ENCODE results near the gene GPR132. TPM values are rescaled to one million over a fixed set of nuclear protein-coding genes. Genes with fewer than 3 reads are reported as not detected.
A peak's percentile ranks its signal among the peaks of the same experiment; 100 is the strongest.

GPR132 gene
- total RNA-seq, 1 donor from 2014 or later = 24.6 TPM

GRCh38 chr14:105060751-105061427 lies 4.3 kb downstream of the GPR132 start:
- H3K9me3 Mint-ChIP-seq = no peaks in the 10 kb centered on the region
- no peak for DNase-seq (ENCODE audit: low spot score)
- intact Hi-C loops (cut with micrococcal nuclease) = no loop called here
- H3K27ac Mint-ChIP-seq = peak overlapping the region; percentile 100
- no peaks in the 10 kb centered on the region for H3K27me3 Mint-ChIP-seq (ENCODE audit: insufficient read depth)
- H3K36me3 Mint-ChIP-seq (ENCODE audit: low read depth) = peaks cover 8% of the 10 kb centered on the region
- H3K4me1 Mint-ChIP-seq (ENCODE audit: low read depth) = peaks cover 53% of the 10 kb centered on the region
- H3K4me3 Mint-ChIP-seq = peak overlapping the region; percentile 80

DNA sequence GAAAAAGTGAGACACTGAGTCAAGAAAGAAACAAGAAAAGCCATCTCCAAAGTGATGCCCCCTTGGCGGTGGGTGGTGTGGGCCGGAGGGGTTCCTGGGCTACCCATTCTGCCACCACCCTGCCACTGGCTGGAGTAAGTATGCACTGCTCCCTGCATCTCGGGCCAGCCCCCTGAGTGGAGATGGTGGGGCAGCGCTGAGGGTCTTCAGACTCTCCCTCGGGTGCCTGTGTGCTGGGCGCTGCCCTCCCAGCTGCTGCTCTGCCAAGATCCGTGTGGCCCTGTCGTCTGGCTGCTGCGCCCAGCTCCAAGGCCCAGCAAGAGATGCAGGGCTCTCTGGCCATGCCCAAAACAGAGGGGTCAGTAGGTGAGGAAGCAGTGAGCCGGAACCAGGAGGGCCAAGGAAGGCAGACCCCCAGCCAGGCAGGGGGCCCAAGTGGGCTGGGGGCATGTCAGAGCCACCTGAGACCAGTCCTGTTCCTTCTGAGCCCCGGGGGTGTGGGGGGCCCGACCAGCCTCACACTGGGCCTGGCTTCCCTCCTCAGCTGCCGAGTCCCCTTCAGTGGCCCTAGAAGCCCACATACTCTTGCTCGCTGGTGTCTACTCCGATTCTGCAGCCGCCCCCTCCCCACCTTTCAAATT lies 5.2 kb downstream of the GPR132 start:
- H3K27ac Mint-ChIP-seq = peak overlapping the region; percentile 100
- H3K4me3 Mint-ChIP-seq = peak overlapping the region; percentile 80
- no peak for DNase-seq (ENCODE audit: low spot score)
- no peaks in the 10 kb centered on the region for H3K27me3 Mint-ChIP-seq (ENCODE audit: insufficient read depth)
- H3K4me1 Mint-ChIP-seq (ENCODE audit: low read depth) = peaks cover 53% of the 10 kb centered on the region
- intact Hi-C loops (cut with micrococcal nuclease) = loop anchor here (1.0 kb wide), 3 partner anchors 10 to 39 kb away; partner anchors contain the start of gene CDCA4
- peaks cover 10% of the 10 kb centered on the region for H3K36me3 Mint-ChIP-seq (ENCODE audit: low read depth)
- H3K9me3 Mint-ChIP-seq = no peaks in the 10 kb centered on the region

DNA sequence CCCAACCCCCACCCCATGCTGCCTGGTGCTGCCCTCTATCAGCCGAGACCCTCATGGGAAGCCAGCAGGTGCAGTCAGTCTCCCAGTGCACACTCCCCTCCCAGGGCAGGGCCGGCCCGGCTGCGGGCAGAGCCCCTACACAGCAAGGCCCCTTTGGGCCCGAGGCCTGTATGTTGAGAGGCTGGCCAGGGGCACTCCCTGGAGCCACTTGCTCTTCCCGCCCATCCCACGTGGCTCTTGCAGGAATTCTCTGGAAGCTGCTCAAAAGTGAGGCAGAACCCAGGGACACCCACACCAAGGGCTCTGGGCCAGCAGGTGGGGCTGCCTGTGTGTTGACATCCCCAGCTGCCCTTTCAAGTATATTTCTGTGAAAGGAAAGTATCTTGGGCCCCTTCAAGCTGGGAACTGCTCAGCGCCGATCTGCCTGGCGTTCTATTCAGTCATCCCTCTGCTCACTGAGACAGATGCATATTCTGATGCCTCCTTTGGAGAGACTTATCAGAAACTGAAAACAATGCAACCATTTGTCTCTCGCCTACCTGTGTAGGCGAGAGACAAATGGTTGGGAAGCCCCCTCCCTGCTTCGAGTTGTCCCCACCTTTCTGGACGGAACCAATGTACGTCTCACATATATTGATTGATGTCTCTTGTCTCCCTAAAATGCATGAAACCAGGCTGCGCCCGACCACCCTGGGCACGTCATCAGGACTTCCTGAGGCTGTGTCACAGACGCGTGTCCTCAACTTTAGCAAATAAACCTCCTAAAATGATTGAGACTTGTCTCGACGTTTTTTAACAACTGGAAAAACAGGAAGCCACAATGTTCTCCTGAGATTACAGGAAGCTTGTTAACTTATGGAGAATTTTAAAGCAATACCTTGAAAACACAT lies 6.0 kb downstream of the GPR132 start:
- H3K27ac Mint-ChIP-seq = peak overlapping the region; percentile 100
- H3K4me1 Mint-ChIP-seq (ENCODE audit: low read depth) = peaks cover 45% of the 10 kb centered on the region
- H3K4me3 Mint-ChIP-seq = peak overlapping the region; percentile 80
- intact Hi-C loops (cut with micrococcal nuclease) = loop anchor here (1.0 kb wide), 3 partner anchors 11 to 38 kb away; partner anchors contain the start of gene CDCA4
- H3K36me3 Mint-ChIP-seq (ENCODE audit: low read depth) = peaks cover 10% of the 10 kb centered on the region
- H3K27me3 Mint-ChIP-seq (ENCODE audit: insufficient read depth) = no peaks in the 10 kb centered on the region
- no peaks in the 10 kb centered on the region for H3K9me3 Mint-ChIP-seq
- no peak for DNase-seq (ENCODE audit: low spot score)

DNA sequence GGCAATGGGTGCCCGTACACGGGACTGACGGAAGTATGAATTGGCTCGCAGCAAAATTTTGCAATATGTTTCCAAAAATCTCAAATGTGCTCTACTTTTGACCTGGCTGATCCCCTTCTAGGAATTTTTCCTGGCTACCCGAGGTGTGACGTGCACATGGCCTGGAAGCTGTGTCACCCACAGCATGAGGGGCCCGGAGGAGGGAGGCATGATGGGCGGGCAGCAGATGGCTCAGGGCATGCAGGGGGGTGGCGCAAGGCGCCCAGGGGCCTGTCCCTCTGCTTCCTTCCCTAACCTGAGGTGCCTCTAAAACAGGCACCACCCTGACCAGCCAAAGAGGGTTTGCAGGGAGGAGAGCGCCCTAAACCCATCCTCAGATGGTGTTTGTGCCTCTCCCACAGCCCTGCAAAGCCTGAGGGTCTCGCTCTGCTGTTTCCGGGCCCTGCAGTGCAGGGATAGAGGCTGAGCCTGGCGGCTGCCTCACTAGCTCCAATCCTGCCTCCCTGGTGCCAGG lies 6.7 kb downstream of the GPR132 start:
- no peak for DNase-seq (ENCODE audit: low spot score)
- Mint-ChIP-seq H3K27me3 (ENCODE audit: insufficient read depth) (no peaks in the 10 kb centered on the region), H3K4me1 (ENCODE audit: low read depth) (peaks cover 42% of the 10 kb centered on the region), H3K4me3 (no peak overlapping the region), H3K36me3 (ENCODE audit: low read depth) (peaks cover 14% of the 10 kb centered on the region), H3K27ac (peak overlapping the region; percentile 100), H3K9me3 (no peaks in the 10 kb centered on the region)
- intact Hi-C loops (cut with micrococcal nuclease) = loop anchor here (1.0 kb wide), 3 partner anchors 12 to 37 kb away; partner anchors contain the start of gene CDCA4

GRCh38 chr14:105056303-105056831 lies 8.9 kb downstream of the GPR132 start:
- no peak for DNase-seq (ENCODE audit: low spot score)
- intact Hi-C loops (cut with micrococcal nuclease) = no loop called here
- H3K27ac Mint-ChIP-seq = no peak overlapping the region
- H3K9me3 Mint-ChIP-seq = no peaks in the 10 kb centered on the region
- no peak overlapping the region for H3K4me3 Mint-ChIP-seq
- H3K4me1 Mint-ChIP-seq (ENCODE audit: low read depth) = peaks cover 25% of the 10 kb centered on the region
- peaks cover 24% of the 10 kb centered on the region for H3K36me3 Mint-ChIP-seq (ENCODE audit: low read depth)
- H3K27me3 Mint-ChIP-seq (ENCODE audit: insufficient read depth) = no peaks in the 10 kb centered on the region

DNA sequence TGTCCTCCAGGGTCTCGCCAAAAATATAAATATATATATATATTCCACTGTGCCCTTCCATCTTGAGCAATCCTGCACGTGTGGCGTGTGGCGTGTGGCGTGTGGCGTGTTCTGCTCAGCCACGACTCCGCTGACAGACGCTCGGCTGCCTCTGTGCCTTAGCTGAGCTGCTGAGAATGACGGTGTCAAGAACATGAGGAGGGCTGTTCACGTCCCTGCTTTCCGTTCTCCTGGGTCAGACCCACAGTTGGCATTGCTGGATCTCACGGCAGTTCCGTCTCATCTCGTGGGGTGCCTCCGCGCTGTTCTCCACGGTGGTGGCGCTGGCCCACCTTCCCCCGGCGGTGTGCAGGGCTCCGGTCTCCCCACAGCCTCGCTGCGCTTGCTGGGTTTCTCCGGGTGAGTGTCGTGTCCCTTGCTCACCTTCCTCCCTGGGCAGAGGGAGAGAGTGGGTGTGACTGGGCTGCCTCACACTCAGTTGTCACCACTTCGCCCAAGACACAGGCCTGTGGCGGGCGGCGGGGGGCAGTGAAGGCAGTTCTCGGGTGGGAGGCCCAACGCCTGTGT lies 9.4 kb downstream of the GPR132 start:
- H3K27ac Mint-ChIP-seq = no peak overlapping the region

GRCh38 chr14:105055334-105055733 lies 9.9 kb downstream of the GPR132 start:
- Mint-ChIP-seq H3K9me3 (no peaks in the 10 kb centered on the region), H3K27me3 (ENCODE audit: insufficient read depth) (no peaks in the 10 kb centered on the region), H3K4me1 (ENCODE audit: low read depth) (peaks cover 20% of the 10 kb centered on the region), H3K4me3 (no peak overlapping the region), H3K36me3 (ENCODE audit: low read depth) (peaks cover 29% of the 10 kb centered on the region), H3K27ac (no peak overlapping the region)
- intact Hi-C loops (cut with micrococcal nuclease) = no loop called here
- no peak for DNase-seq (ENCODE audit: low spot score)

More for the DNA sequence above, 9.4 kb downstream of the GPR132 start:
- Mint-ChIP-seq H3K4me3 (no peak overlapping the region), H3K27me3 (ENCODE audit: insufficient read depth) (no peaks in the 10 kb centered on the region), H3K4me1 (ENCODE audit: low read depth) (peaks cover 25% of the 10 kb centered on the region), H3K36me3 (ENCODE audit: low read depth) (peaks cover 29% of the 10 kb centered on the region), H3K9me3 (no peaks in the 10 kb centered on the region)
- intact Hi-C loops (cut with micrococcal nuclease) = no loop called here
- DNase-seq (ENCODE audit: low spot score) = no peak

DNA sequence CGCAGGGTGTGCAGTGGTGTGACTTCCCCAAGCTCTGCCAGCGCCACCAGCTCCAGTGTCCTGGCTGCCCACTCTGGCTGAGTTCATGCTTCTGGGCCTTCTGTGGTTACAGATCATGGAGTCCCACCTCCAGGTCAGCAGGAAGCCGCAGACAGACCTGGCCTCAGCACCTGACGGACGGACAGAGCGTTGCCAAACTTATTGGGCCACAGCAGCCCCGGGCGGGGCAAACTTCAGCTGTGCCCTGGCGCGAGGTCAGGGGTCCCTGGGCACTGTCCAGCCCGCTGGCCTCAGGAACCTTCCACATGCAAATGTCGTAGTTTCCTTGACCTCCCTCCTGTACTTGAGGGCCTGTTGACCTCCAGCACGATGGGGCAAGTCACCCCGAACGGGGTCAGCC lies 11.2 kb downstream of the GPR132 start:
- H3K27ac Mint-ChIP-seq = no peak overlapping the region
- no peak for DNase-seq (ENCODE audit: low spot score)
- intact Hi-C loops (cut with micrococcal nuclease) = no loop called here
- H3K9me3 Mint-ChIP-seq = no peaks in the 10 kb centered on the region
- no peak overlapping the region for H3K4me3 Mint-ChIP-seq
- H3K36me3 Mint-ChIP-seq (ENCODE audit: low read depth) = peaks cover 23% of the 10 kb centered on the region
- no peaks in the 10 kb centered on the region for H3K27me3 Mint-ChIP-seq (ENCODE audit: insufficient read depth)
- H3K4me1 Mint-ChIP-seq (ENCODE audit: low read depth) = peaks cover 7% of the 10 kb centered on the region

DNA sequence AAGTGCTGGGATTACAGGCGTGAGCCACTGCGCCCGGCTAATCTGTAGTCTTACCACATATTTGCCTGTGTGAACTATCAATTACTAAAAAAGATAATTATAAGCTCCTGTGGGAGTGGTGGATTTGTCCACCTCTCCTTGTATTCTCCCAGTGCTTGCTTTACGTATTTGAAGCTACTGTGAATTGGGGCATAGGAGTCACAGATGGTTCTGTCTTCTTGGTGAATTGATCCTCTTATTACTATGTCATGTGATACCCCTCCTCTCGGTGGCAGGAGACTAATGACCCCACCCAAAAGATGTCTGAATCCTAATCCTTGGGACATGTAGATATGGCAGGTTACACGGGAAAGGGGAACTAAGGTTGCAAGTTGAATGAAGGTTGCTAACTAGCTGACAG lies 11.8 kb downstream of the GPR132 start:
- H3K27me3 Mint-ChIP-seq (ENCODE audit: insufficient read depth) = no peaks in the 10 kb centered on the region
- no peaks in the 10 kb centered on the region for H3K9me3 Mint-ChIP-seq
- H3K4me1 Mint-ChIP-seq (ENCODE audit: low read depth) = peaks cover 5% of the 10 kb centered on the region
- no peak overlapping the region for H3K4me3 Mint-ChIP-seq
- DNase-seq (ENCODE audit: low spot score) = no peak
- H3K36me3 Mint-ChIP-seq (ENCODE audit: low read depth) = peaks cover 24% of the 10 kb centered on the region
- intact Hi-C loops (cut with micrococcal nuclease) = no loop called here
- no peak overlapping the region for H3K27ac Mint-ChIP-seq

- peaks cover 5% of the 10 kb centered on the region for H3K4me1 Mint-ChIP-seq (ENCODE audit: low read depth)
- H3K9me3 Mint-ChIP-seq = no peaks in the 10 kb centered on the region
- DNase-seq (ENCODE audit: low spot score) = no peak
- intact Hi-C loops (cut with micrococcal nuclease) = no loop called here
- H3K36me3 Mint-ChIP-seq (ENCODE audit: low read depth) = peaks cover 24% of the 10 kb centered on the region
- H3K4me3 Mint-ChIP-seq = no peak overlapping the region
- H3K27me3 Mint-ChIP-seq (ENCODE audit: insufficient read depth) = no peaks in the 10 kb centered on the region
- H3K27ac Mint-ChIP-seq = no peak overlapping the region
Measured at GRCh38 chr14:105052110-105052458, 13.1 kb downstream of the GPR132 start.

- Mint-ChIP-seq H3K27ac (no peak overlapping the region), H3K36me3 (ENCODE audit: low read depth) (peaks cover 24% of the 10 kb centered on the region), H3K9me3 (no peaks in the 10 kb centered on the region)
Measured at GRCh38 chr14:105051182-105052109, 13.8 kb downstream of the GPR132 start.

More at GRCh38 chr14:105051182-105052109, 13.8 kb downstream of the GPR132 start:
- intact Hi-C loops (cut with micrococcal nuclease) = no loop called here
- peaks cover 5% of the 10 kb centered on the region for H3K4me1 Mint-ChIP-seq (ENCODE audit: low read depth)
- no peaks in the 10 kb centered on the region for H3K27me3 Mint-ChIP-seq (ENCODE audit: insufficient read depth)
- no peak overlapping the region for H3K4me3 Mint-ChIP-seq
- no peak for DNase-seq (ENCODE audit: low spot score)

All from activated T-helper 1 cell treated with anti-CD3 and anti-CD28 coated beads, Interleukin-12 subunit alpha, Interleukin-12 subunit beta, Interleukin-2, Interleukin-4 antibody, amounts not matched to agents 30 ng/mL and 10 ng/mL and 1 ng/mL, durations not matched to agents 14 hours and 24 hours and 36 hours (primary cell).